HG03442 (cell line): ENCODE results near the gene CA14.
"Not testable (repeated sequence)": the region's sequence is repeated elsewhere in the genome, so short reads cannot be mapped to it uniquely, and the experiment has no call there.

Experiments
- ATAC-seq: cut with Tn5 transposase; IDR thresholded peaks from one replicate; pipeline ENCODE4 v1.9.1; 2021; ENCODE audit warnings: mild to moderate bottlenecking, moderate library complexity; ENCODE audit not compliant: unreplicated experiment

Gene CA14

GRCh38 chr1:150257624-150258585 lies at the start of gene CA14:
CA14 (plus strand) TSS chr1:150257774; CDS start chr1:150258129, 355 bp downstream.
- no peak for ATAC-seq

DNA sequence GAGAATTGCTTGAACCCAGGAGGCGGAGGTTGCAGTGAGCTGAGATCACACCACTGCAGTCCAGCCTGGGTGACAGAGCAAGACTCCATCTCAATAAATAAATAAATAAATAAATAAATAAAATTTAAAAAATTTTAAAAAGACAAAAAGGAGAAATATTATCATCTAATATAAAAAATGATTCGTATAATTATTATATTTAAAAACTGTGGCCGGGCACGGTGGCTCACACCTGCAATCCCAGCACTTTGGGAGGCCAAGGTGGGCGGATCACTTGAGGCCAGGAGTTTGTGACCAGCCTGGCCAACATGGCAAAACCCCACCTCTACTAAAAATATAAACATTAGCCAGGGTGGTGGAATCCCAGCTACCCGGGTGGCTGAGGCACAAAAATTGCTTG lies 49.1 kb upstream of the CA14 start:
- ATAC-seq = not testable (repeated sequence)

- no peak for ATAC-seq
Measured at GRCh38 chr1:150210091-150210490, 47.5 kb upstream of the CA14 start.

- ATAC-seq = no peak
Measured at GRCh38 chr1:150210706-150211105, 46.9 kb upstream of the CA14 start.

- no peak for ATAC-seq
Measured at GRCh38 chr1:150212070-150212469, 45.5 kb upstream of the CA14 start.

GRCh38 chr1:150213170-150214098 lies 44.1 kb upstream of the CA14 start:
- peak; percentile 82 for ATAC-seq

DNA sequence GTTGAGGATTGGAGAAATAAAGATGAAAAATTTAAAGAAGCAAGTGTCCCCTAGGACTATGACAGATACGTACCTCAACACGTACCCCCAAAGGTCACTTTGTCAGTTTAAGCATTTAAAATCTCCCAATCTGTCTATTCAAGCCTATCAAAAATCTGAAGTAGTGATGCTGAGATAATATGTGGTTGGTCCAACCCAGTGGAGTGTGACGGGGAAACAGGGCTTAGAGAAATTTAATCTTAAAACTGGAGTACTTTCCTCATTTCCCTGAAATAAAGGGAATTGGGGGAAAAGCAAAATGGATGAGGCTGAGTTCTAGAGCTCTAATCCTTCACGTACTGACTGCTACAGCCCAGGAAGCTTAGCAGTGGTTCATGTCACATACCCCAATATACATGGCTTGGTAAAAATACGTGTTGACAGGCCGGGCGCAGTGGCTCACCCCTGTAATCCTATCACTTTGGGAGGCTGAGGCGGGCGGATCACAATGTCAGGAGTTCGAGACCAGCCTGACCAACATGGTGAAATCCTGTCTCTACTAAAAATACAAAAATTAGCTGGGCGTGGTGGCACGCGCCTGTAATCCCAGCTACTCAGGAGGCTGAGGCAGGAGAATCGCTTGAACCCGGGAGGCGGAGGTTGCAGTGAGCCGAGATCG lies 43.3 kb upstream of the CA14 start:
- ATAC-seq = not testable (repeated sequence)

- ATAC-seq = not testable (repeated sequence)
Measured at GRCh38 chr1:150215855-150216254, 41.7 kb upstream of the CA14 start.

- no peak for ATAC-seq
Measured at GRCh38 chr1:150221552-150221951, 36.0 kb upstream of the CA14 start.

- ATAC-seq = no peak
Measured at GRCh38 chr1:150224983-150225382, 32.6 kb upstream of the CA14 start.

DNA sequence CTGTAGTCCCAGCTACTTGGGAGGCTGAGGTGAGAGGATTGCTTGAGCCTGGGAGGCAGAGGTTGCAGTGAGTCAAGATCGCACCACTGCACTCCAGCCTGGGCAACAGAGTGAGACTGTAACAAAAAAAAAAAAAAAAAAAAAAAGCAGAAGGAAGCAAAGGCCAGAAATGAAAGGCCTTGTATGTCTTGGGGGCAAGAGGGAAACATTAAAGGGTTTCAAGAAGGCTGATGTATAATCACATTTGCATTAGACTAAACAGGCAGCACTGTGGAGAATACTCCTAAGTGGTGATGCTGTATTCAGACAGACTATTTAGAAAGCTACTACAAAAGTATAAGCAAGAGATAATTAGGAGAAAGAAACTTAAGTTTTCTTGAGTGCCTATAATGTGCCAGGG lies 32.0 kb upstream of the CA14 start:
- ATAC-seq = no peak

- no peak for ATAC-seq
Measured at GRCh38 chr1:150226486-150226885, 31.1 kb upstream of the CA14 start.

DNA sequence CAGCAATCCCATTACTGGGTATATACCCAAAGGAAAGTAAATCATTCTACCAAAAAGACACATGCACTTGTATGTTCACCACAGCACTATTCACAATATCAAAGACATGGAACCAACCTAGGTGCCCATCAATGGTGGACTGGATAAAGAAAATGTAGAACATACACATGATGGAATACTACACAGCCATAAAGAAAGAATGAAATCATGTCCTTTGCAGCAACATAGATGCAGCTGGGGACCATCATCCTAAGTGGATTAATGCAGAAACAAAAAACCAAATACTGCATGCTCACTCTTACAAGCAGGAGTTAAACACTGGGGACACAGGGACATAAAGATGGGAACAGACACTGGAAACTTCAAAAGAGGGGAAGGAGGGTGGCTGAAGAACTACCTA lies 30.3 kb upstream of the CA14 start:
- no peak for ATAC-seq

DNA sequence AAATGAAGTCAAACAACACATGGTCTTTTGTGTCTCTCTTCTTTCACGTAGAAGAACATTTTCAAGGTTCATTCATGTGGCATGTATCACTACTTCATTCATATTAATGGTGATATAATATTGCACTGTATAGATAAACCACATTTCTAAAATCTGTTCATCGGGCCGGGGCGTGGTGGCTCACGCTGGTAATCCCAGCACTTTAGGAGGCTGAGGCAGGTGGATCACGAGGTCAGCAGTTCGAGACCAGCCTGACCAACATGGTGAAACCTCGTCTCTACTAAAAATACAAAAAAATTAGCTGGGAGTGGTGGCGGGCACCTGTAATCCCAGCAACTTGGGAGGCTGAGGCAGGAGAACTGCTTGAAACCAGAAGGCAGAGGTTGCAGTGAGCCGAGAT lies 29.3 kb upstream of the CA14 start:
- ATAC-seq = not testable (repeated sequence)

DNA sequence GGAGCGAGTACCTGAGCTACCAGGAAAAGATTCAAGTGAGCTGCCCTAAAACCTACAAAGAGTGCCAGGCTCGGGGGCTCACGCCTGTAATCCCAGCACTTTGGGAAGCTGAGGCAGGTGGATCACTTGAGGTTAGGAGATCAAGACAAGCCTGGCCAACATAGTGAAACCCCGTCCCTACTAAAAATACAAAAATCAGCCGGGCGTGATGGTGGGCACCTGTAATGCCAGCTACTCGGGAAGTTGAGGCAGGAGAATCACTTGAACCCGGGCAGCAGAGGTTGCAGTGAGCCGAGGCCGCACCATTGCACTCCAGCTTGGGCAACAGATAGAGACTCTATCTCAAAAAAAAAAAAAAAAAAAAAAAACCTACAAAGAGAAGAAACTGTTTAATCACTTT lies 24.7 kb upstream of the CA14 start:
- ATAC-seq = not testable (repeated sequence)

- ATAC-seq = no peak
Measured at GRCh38 chr1:150233359-150234308, 23.9 kb upstream of the CA14 start.

GRCh38 chr1:150234309-150234565 lies 23.3 kb upstream of the CA14 start:
- no peak for ATAC-seq

DNA sequence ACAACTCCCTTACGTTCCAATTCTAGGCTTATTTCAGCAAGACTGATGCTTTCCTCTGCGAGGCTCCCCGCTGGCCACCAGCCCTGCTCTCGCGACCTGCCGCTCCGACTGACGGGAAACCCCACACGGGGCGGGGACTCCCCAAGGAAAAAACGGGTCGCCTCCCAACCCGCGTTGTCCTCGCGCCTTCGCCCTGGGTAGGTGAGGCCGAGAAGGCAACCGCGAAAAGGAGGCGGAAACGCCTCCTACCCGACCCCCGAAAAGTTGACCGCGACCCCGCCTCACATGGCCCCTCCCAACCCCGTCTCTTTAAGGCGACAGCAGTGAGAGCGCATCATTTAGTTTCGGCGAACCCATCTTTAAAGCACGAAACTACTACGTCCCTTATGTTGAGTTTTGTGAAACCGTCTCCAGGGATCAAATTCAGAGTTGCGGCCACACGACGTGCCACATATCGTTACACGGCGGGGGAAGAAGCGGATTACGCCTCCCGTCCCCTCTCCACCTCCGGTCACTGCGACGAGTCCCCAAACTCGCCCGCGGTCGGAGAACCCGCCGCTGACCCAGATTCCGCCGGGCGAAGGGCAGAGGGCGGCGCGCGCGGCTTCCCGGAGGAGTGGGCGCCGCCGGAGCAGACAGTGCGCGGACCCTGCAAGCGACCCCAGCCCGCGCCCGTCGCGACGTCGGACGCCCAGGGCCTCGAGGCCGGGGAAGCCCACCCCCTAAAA lies 22.8 kb upstream of the CA14 start:
- peak; percentile 44 for ATAC-seq

- no peak for ATAC-seq
Measured at GRCh38 chr1:150235294-150235851, 22.2 kb upstream of the CA14 start.
